Upper lobe of right lung (tissue), 1 donor: ENCODE data around the gene VPS13A. TPM values are rescaled to one million over a fixed set of nuclear protein-coding genes. Genes with fewer than 3 reads are reported as not detected.

Experiments
- ATAC-seq: fragments of 200-7000 bp; cut with Tn5 transposase; one replicate; pipeline ENCODE4 v1.9.1; 2020; ENCODE audit warnings: mild to moderate bottlenecking, moderate library complexity
- DNase-seq: peaks from one replicate; pipeline ENCODE4 v3.0.0-alpha.2; 2020
- H3K27ac ChIP-seq: fragments of 200-600 bp; one replicate; pipeline ENCODE4 v1.8.0; 2022
- H3K27me3 ChIP-seq: fragments of 200-600 bp; one replicate; pipeline ENCODE4 v1.8.0; 2022; ENCODE audit warnings: mild to moderate bottlenecking
- H3K36me3 ChIP-seq: fragments of 200-600 bp; one replicate; pipeline ENCODE4 v1.8.0; 2022
- H3K4me1 ChIP-seq: fragments of 200-600 bp; one replicate; pipeline ENCODE4 v1.8.0; 2022
- H3K4me3 ChIP-seq: fragments of 200-600 bp; one replicate; pipeline ENCODE4 v1.8.0; 2022; ENCODE audit warnings: mild to moderate bottlenecking
- H3K9me3 ChIP-seq: fragments of 200-600 bp; one replicate; pipeline ENCODE4 v1.8.0; 2022
- CTCF ChIP-seq: fragments of 200-600 bp; IDR thresholded peaks from one replicate; pipeline ENCODE4 v1.8.0; 2022; ENCODE audit warnings: antibody characterized with exemption
- intact Hi-C: fragments of 100-400 bp; cut with DNase I; formaldehyde crosslinking; loops from one replicate; pipeline ENCODE4 v1.11.0; 2022
- total RNA-seq: library from RNA; stranded (reverse); fragmentation: NEBNext Ultra II Directional; extraction: Animal tissue kit (Norgen Biotek cat#: 25700); gene quantifications from one replicate; pipeline ENCODE4 v1.2.1, GENCODE V29; 2021
- donor health status: DM: no; HTN: yes; CAD: no; lungs with severe emphysema.

The VPS13A gene
- total RNA-seq, 1 donor from 2014 or later = 44.0 TPM

DNA sequence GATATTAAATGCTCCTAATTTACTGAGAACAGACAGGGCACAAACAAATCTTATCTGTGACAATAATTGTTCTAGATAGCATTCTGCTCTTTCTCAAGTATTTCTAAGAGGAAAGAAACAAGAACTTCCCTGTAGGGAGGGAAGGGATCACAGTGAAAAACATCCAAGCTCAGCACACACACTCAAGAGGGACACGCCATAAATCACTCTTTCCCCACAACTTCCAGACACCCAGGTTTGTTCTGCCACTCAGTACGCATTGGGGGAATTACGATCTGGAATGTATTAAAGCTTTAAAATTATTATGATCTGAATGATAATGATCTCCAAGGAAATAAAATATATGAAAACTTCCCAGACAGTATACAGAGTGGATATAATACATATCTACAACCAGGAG is 249.4 kb downstream of the VPS13A start:
- Histone ChIP-seq H3K27me3 (no peaks in the 10 kb centered on the region), H3K4me3 (no peak overlapping the region), H3K9me3 (no peaks in the 10 kb centered on the region), H3K27ac (no peak overlapping the region), H3K36me3 (no peaks in the 10 kb centered on the region), H3K4me1 (peaks cover 6% of the 10 kb centered on the region)
- TF ChIP-seq CTCF = no peak
- intact Hi-C loops = no loop called here
- no peak for DNase-seq
- no peak for ATAC-seq

- Histone ChIP-seq H3K36me3 (no peaks in the 10 kb centered on the region), H3K4me3 (no peak overlapping the region), H3K27ac (peak overlapping the region; percentile 40), H3K4me1 (peaks cover 6% of the 10 kb centered on the region), H3K27me3 (no peaks in the 10 kb centered on the region), H3K9me3 (no peaks in the 10 kb centered on the region)
- TF ChIP-seq CTCF = no peak
- ATAC-seq (peak; percentile 48), DNase-seq (no peak)
- intact Hi-C loops = no loop called here
Observed at GRCh38 chr9:77427256-77427927, 250.1 kb downstream of the VPS13A start.

DNA sequence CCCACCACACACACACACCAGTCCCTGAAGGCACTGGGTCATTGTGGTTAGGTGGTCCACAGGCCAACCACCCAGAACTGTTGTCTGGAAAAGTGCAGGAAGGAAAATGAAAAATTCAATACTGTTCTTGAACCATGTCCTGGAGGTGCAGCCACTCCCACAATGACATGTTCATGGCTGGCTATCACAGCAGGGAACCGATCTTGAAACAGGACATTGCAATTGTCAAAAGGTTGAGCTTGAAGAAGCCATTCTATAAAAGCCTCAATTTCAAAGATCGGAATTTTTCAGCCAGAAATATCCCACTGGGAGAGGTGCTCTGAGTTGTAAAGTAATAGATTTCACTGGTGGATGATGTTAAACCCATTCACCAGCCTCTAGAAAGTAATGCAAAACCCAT is 252.6 kb downstream of the VPS13A start:
- Histone ChIP-seq H3K4me1 (peaks cover 6% of the 10 kb centered on the region), H3K27me3 (no peaks in the 10 kb centered on the region), H3K36me3 (no peaks in the 10 kb centered on the region), H3K4me3 (no peak overlapping the region), H3K27ac (no peak overlapping the region), H3K9me3 (no peaks in the 10 kb centered on the region)
- TF ChIP-seq CTCF = no peak
- ATAC-seq (no peak), DNase-seq (no peak)
- intact Hi-C loops = loop anchor here (10.0 kb wide), 1 partner anchor 325 kb away; no protein-coding TSS in a partner anchor

GRCh38 chr9:77432053-77432452 is 254.7 kb downstream of the VPS13A start:
- intact Hi-C loops = loop anchor here (10.0 kb wide), 1 partner anchor 323 kb away; no protein-coding TSS in a partner anchor
- H3K27ac ChIP-seq = no peak overlapping the region
- no peak for DNase-seq
- no peaks in the 10 kb centered on the region for H3K36me3 ChIP-seq
- no peaks in the 10 kb centered on the region for H3K9me3 ChIP-seq
- ATAC-seq = no peak
- no peaks in the 10 kb centered on the region for H3K27me3 ChIP-seq
- H3K4me1 ChIP-seq = peaks cover 6% of the 10 kb centered on the region
- H3K4me3 ChIP-seq = no peak overlapping the region
- TF ChIP-seq CTCF = no peak

- H3K4me1 ChIP-seq = no peaks in the 10 kb centered on the region
- H3K4me3 ChIP-seq = no peak overlapping the region
- ATAC-seq = peak; percentile 93
- DNase-seq = peak; percentile 76
- intact Hi-C loops = loop anchor here (10.0 kb wide), 1 partner anchor 321 kb away; no protein-coding TSS in a partner anchor
- H3K27ac ChIP-seq = no peak overlapping the region
- H3K9me3 ChIP-seq = no peaks in the 10 kb centered on the region
- peak; percentile 94 for TF ChIP-seq CTCF
- no peaks in the 10 kb centered on the region for H3K27me3 ChIP-seq
- H3K36me3 ChIP-seq = no peaks in the 10 kb centered on the region
Observed at GRCh38 chr9:77433675-77434445, 256.5 kb downstream of the VPS13A start.
